Neural crest cell (in vitro differentiated cells): ENCODE data around the gene RDH13. TPM values are rescaled to one million over a fixed set of nuclear protein-coding genes. Genes with fewer than 3 reads are reported as not detected.

Source experiments
- DNase-seq: peaks from one replicate; pipeline ENCODE4 v3.0.0; 2021; ENCODE audit warnings: low read depth, mixed read lengths, low spot score
- H3K27ac Mint-ChIP-seq: one replicate; pipeline ENCODE4 v1.8.0; 2021; ENCODE audit warnings: mild to moderate bottlenecking, mixed read lengths; ENCODE audit not compliant: unreplicated experiment
- H3K27me3 Mint-ChIP-seq: 2 replicates; pipeline ENCODE4 v1.8.0; 2021; ENCODE audit warnings: low read depth, mild to moderate bottlenecking, mixed read lengths
- H3K36me3 Mint-ChIP-seq: 2 replicates; pipeline ENCODE4 v1.8.0; 2021; ENCODE audit warnings: low read depth, mild to moderate bottlenecking, mixed read lengths
- H3K4me1 Mint-ChIP-seq: 2 replicates; pipeline ENCODE4 v1.8.0; 2021; ENCODE audit warnings: mixed read lengths
- H3K4me3 Mint-ChIP-seq: one replicate; pipeline ENCODE4 v1.8.0; 2021; ENCODE audit warnings: mild to moderate bottlenecking, mixed read lengths
- H3K9me3 Mint-ChIP-seq: 2 replicates; pipeline ENCODE4 v1.8.0; 2021; ENCODE audit warnings: mixed read lengths
- CTCF ChIP-seq: fragments of 200-600 bp; sonication (generic); conservative IDR thresholded peaks from 2 replicates; pipeline ENCODE4 v1.5.0; 2021; ENCODE audit warnings: antibody characterized with exemption, mild to moderate bottlenecking
- total RNA-seq: library from RNA; stranded (reverse); gene quantifications from 2 replicates; pipeline ENCODE4 v1.2.1, GENCODE V29; 2021

Gene RDH13
- total RNA-seq, 1 donor from 2014 or later = 19.9 TPM

- Mint-ChIP-seq H3K4me1 (peaks cover 44% of the 10 kb centered on the region), H3K4me3 (peak overlapping the region; percentile 84), H3K27me3 (peaks cover 41% of the 10 kb centered on the region)
Measured at GRCh38 chr19:55085923-55086715, 23.2 kb upstream of the RDH13 start.

GRCh38 chr19:55084416-55084815 lies 21.5 kb upstream of the RDH13 start:
- DNase-seq = no peak
- Mint-ChIP-seq H3K27me3 (peaks cover 58% of the 10 kb centered on the region), H3K4me1 (peaks cover 47% of the 10 kb centered on the region), H3K36me3 (peaks cover 5% of the 10 kb centered on the region), H3K4me3 (peak overlapping the region; percentile 84), H3K9me3 (peaks cover 3% of the 10 kb centered on the region), H3K27ac (no peak overlapping the region)
- no peak for TF ChIP-seq CTCF

More at GRCh38 chr19:55085923-55086715, 23.2 kb upstream of the RDH13 start:
- Mint-ChIP-seq H3K27ac (no peak overlapping the region), H3K9me3 (peaks cover 3% of the 10 kb centered on the region), H3K36me3 (peaks cover 6% of the 10 kb centered on the region)
- no peak for DNase-seq
- no peak for TF ChIP-seq CTCF

- no peak overlapping the region for H3K27ac Mint-ChIP-seq
- peaks cover 36% of the 10 kb centered on the region for H3K4me1 Mint-ChIP-seq
- peaks cover 63% of the 10 kb centered on the region for H3K27me3 Mint-ChIP-seq
- peaks cover 3% of the 10 kb centered on the region for H3K9me3 Mint-ChIP-seq
- no peak for DNase-seq
- H3K36me3 Mint-ChIP-seq = peaks cover 3% of the 10 kb centered on the region
- H3K4me3 Mint-ChIP-seq = peak overlapping the region; percentile 12
- no peak for TF ChIP-seq CTCF
Measured at GRCh38 chr19:55083004-55083850, 20.3 kb upstream of the RDH13 start.

GRCh38 chr19:55082020-55082851 lies 19.3 kb upstream of the RDH13 start:
- no peak for DNase-seq
- H3K27me3 Mint-ChIP-seq = peaks cover 69% of the 10 kb centered on the region
- H3K36me3 Mint-ChIP-seq = peaks cover 3% of the 10 kb centered on the region
- peak overlapping the region; percentile 87 for H3K4me3 Mint-ChIP-seq
- H3K9me3 Mint-ChIP-seq = peaks cover 3% of the 10 kb centered on the region
- H3K4me1 Mint-ChIP-seq = peaks cover 26% of the 10 kb centered on the region
- H3K27ac Mint-ChIP-seq = no peak overlapping the region
- TF ChIP-seq CTCF = no peak

- no peak for TF ChIP-seq CTCF
- DNase-seq = no peak
- Mint-ChIP-seq H3K27me3 (peaks cover 70% of the 10 kb centered on the region), H3K9me3 (peaks cover 3% of the 10 kb centered on the region), H3K4me1 (peaks cover 21% of the 10 kb centered on the region), H3K27ac (no peak overlapping the region), H3K4me3 (peak overlapping the region; percentile 57), H3K36me3 (peaks cover 3% of the 10 kb centered on the region)
Measured at GRCh38 chr19:55081770-55082019, 18.7 kb upstream of the RDH13 start.
